ENCODE results near the gene LYPD5.
A peak's percentile ranks its signal among the peaks of the same experiment; 100 is the strongest.

Gene LYPD5

GRCh38 chr19:43752287-43752875 lies 49.9 kb downstream of the LYPD5 start:
- Histone ChIP-seq H4K91ac (ENCODE audit: low read depth, low read length) (peak overlapping the region; percentile 19), H3K79me1 (ENCODE audit: low read length) (peaks cover 32% of the 10 kb centered on the region), H3K4me2 (ENCODE audit: low read length) (peak overlapping the region; percentile 8), H2BK12ac (ENCODE audit: low read length) (peak overlapping the region; percentile 23), H3K4me1 (ENCODE audit: control insufficient read depth in 1 of 2, insufficient read depth in 2 of 2, low read length in 2 of 2) (peaks cover 17 to 27% of the 10 kb centered on the region in 2 experiments), H3K23ac (ENCODE audit: low read length) (no peak overlapping the region), H3K27me3 (ENCODE audit: insufficient read depth, low read length) (no peaks in the 10 kb centered on the region), H3K36me3 (ENCODE audit: control insufficient read depth in 1 of 2, insufficient read depth in 2 of 2, low read length in 2 of 2) (peaks cover 21 to 33% of the 10 kb centered on the region in 2 experiments), H2AFZ (ENCODE audit: insufficient read depth, low read length, poor library complexity) (no peak overlapping the region), H3K4me3 (ENCODE audit: low read depth, low read length) (no peak overlapping the region), H3K14ac (ENCODE audit: low read length) (peak overlapping the region; percentile 40), H3K4ac (ENCODE audit: low read depth, low read length) (no peak overlapping the region), H2AK5ac (ENCODE audit: low read length) (no peak overlapping the region), H3K79me2 (ENCODE audit: control insufficient read depth, insufficient read depth, low read length, poor library complexity) (peaks cover 10% of the 10 kb centered on the region), H2BK5ac (ENCODE audit: low read depth, low read length, poor library complexity) (peak overlapping the region; percentile 70), H2BK120ac (ENCODE audit: insufficient read depth, low read length, poor library complexity) (peak overlapping the region; percentile 9), H3K18ac (ENCODE audit: low read length) (no peak overlapping the region), H4K12ac (ENCODE audit: low read depth, low read length) (no peak overlapping the region), H3K9ac (ENCODE audit: low read length) (no peak overlapping the region), H4K8ac (ENCODE audit: low read depth, low read length) (no peak overlapping the region), H3K9me3 (ENCODE audit: insufficient read depth, low read depth, low read length) (no peaks in the 10 kb centered on the region), H3K27ac (ENCODE audit: low read depth, low read length) (peak overlapping the region; percentile 99)
- WGBS (ENCODE audit: extremely low coverage, insufficient coverage, insufficient read length) = no CpG with 5 or more reads among the region's 6 CpGs
- DNase-seq = no peak

- H3K27ac ChIP-seq (ENCODE audit: low read depth, low read length) = peak overlapping the region; percentile 99
- peak overlapping the region; percentile 62 for H4K91ac ChIP-seq (ENCODE audit: low read depth, low read length)
- WGBS (ENCODE audit: extremely low coverage, insufficient coverage, insufficient read length) = no CpG with 5 or more reads among the region's 4 CpGs
- H3K4me2 ChIP-seq (ENCODE audit: low read length) = no peak overlapping the region
- no peak for DNase-seq
- peak overlapping the region; percentile 62 for H3K14ac ChIP-seq (ENCODE audit: low read length)
- peak overlapping the region; percentile 65 for H3K4ac ChIP-seq (ENCODE audit: low read depth, low read length)
- no peak overlapping the region for H3K23ac ChIP-seq (ENCODE audit: low read length)
- no peak overlapping the region for H2AFZ ChIP-seq (ENCODE audit: insufficient read depth, low read length, poor library complexity)
- H4K12ac ChIP-seq (ENCODE audit: low read depth, low read length) = no peak overlapping the region
- peaks cover 29% of the 10 kb centered on the region for H3K79me1 ChIP-seq (ENCODE audit: low read length)
- H3K18ac ChIP-seq (ENCODE audit: low read length) = peak overlapping the region; percentile 72
- peak overlapping the region; percentile 70 for H2BK5ac ChIP-seq (ENCODE audit: low read depth, low read length, poor library complexity)
- peak overlapping the region; percentile 57 for H2BK120ac ChIP-seq (ENCODE audit: insufficient read depth, low read length, poor library complexity)
- H3K4me3 ChIP-seq (ENCODE audit: low read depth, low read length) = no peak overlapping the region
- H4K8ac ChIP-seq (ENCODE audit: low read depth, low read length) = peak overlapping the region; percentile 25
- peak overlapping the region; percentile 79 for H2BK12ac ChIP-seq (ENCODE audit: low read length)
- no peaks in the 10 kb centered on the region for H3K9me3 ChIP-seq (ENCODE audit: insufficient read depth, low read depth, low read length)
- no peaks in the 10 kb centered on the region for H3K27me3 ChIP-seq (ENCODE audit: insufficient read depth, low read length)
- H2AK5ac ChIP-seq (ENCODE audit: low read length) = peak overlapping the region; percentile 69
- peaks cover 10% of the 10 kb centered on the region for H3K79me2 ChIP-seq (ENCODE audit: control insufficient read depth, insufficient read depth, low read length, poor library complexity)
- H3K9ac ChIP-seq (ENCODE audit: low read length) = no peak overlapping the region
- peaks cover 28 to 41% of the 10 kb centered on the region in 2 experiments for H3K36me3 ChIP-seq (ENCODE audit: control insufficient read depth in 1 of 2, insufficient read depth in 2 of 2, low read length in 2 of 2)
- H3K4me1 ChIP-seq (ENCODE audit: control insufficient read depth in 1 of 2, insufficient read depth in 2 of 2, low read length in 2 of 2) = peaks cover 14 to 25% of the 10 kb centered on the region in 2 experiments
Observed at GRCh38 chr19:43751466-43752220, 50.6 kb downstream of the LYPD5 start.

GRCh38 chr19:43749898-43750297 lies 52.3 kb downstream of the LYPD5 start:
- peaks cover 6% of the 10 kb centered on the region for H3K79me2 ChIP-seq (ENCODE audit: control insufficient read depth, insufficient read depth, low read length, poor library complexity)
- H3K27ac ChIP-seq (ENCODE audit: low read depth, low read length) = no peak overlapping the region
- H2BK5ac ChIP-seq (ENCODE audit: low read depth, low read length, poor library complexity) = no peak overlapping the region
- H3K4ac ChIP-seq (ENCODE audit: low read depth, low read length) = no peak overlapping the region
- H2AFZ ChIP-seq (ENCODE audit: insufficient read depth, low read length, poor library complexity) = no peak overlapping the region
- no peak overlapping the region for H3K9ac ChIP-seq (ENCODE audit: low read length)
- WGBS (ENCODE audit: extremely low coverage, insufficient coverage, insufficient read length) = no CpG with 5 or more reads among the region's 1 CpG
- no peak overlapping the region for H3K23ac ChIP-seq (ENCODE audit: low read length)
- H4K8ac ChIP-seq (ENCODE audit: low read depth, low read length) = no peak overlapping the region
- no peak for DNase-seq
- H3K4me3 ChIP-seq (ENCODE audit: low read depth, low read length) = no peak overlapping the region
- no peak overlapping the region for H4K91ac ChIP-seq (ENCODE audit: low read depth, low read length)
- no peak overlapping the region for H3K14ac ChIP-seq (ENCODE audit: low read length)
- H3K9me3 ChIP-seq (ENCODE audit: insufficient read depth, low read depth, low read length) = no peaks in the 10 kb centered on the region
- H2AK5ac ChIP-seq (ENCODE audit: low read length) = no peak overlapping the region
- H3K4me1 ChIP-seq (ENCODE audit: control insufficient read depth in 1 of 2, insufficient read depth in 2 of 2, low read length in 2 of 2) = peaks cover 17 to 25% of the 10 kb centered on the region in 2 experiments
- H2BK12ac ChIP-seq (ENCODE audit: low read length) = no peak overlapping the region
- peaks cover 37 to 51% of the 10 kb centered on the region in 2 experiments for H3K36me3 ChIP-seq (ENCODE audit: control insufficient read depth in 1 of 2, insufficient read depth in 2 of 2, low read length in 2 of 2)
- H4K12ac ChIP-seq (ENCODE audit: low read depth, low read length) = no peak overlapping the region
- H2BK120ac ChIP-seq (ENCODE audit: insufficient read depth, low read length, poor library complexity) = no peak overlapping the region
- peaks cover 23% of the 10 kb centered on the region for H3K79me1 ChIP-seq (ENCODE audit: low read length)
- no peak overlapping the region for H3K4me2 ChIP-seq (ENCODE audit: low read length)
- H3K27me3 ChIP-seq (ENCODE audit: insufficient read depth, low read length) = no peaks in the 10 kb centered on the region
- H3K18ac ChIP-seq (ENCODE audit: low read length) = no peak overlapping the region

DNA sequence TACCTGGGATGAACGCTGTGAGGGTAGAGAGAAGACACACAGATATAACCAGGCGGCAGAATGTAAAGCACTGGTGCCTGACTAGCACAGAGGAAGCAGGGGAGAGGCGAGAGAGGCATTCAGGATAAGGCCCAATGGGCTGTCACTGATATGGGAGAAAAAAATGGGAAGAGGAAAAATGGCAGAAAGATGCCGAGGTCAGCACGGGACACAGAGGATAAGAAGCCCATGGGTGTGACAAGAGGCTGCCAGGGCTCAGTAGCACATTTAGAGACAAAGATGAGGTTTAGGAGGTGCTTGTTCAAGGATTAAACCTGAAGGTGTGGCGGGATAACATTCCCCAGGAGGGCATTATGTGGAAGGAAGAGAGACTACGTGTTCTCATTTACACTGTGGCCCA lies 53.1 kb downstream of the LYPD5 start:
- Histone ChIP-seq H2AK5ac (ENCODE audit: low read length) (no peak overlapping the region), H3K79me1 (ENCODE audit: low read length) (peaks cover 21% of the 10 kb centered on the region), H4K12ac (ENCODE audit: low read depth, low read length) (no peak overlapping the region), H3K4ac (ENCODE audit: low read depth, low read length) (no peak overlapping the region), H3K9me3 (ENCODE audit: insufficient read depth, low read depth, low read length) (no peaks in the 10 kb centered on the region), H2BK120ac (ENCODE audit: insufficient read depth, low read length, poor library complexity) (no peak overlapping the region), H3K4me3 (ENCODE audit: low read depth, low read length) (no peak overlapping the region), H3K36me3 (ENCODE audit: control insufficient read depth in 1 of 2, insufficient read depth in 2 of 2, low read length in 2 of 2) (peaks cover 40 to 53% of the 10 kb centered on the region in 2 experiments), H3K18ac (ENCODE audit: low read length) (peak overlapping the region; percentile 25), H3K9ac (ENCODE audit: low read length) (no peak overlapping the region), H2BK5ac (ENCODE audit: low read depth, low read length, poor library complexity) (peak overlapping the region; percentile 27), H2AFZ (ENCODE audit: insufficient read depth, low read length, poor library complexity) (no peak overlapping the region), H4K91ac (ENCODE audit: low read depth, low read length) (no peak overlapping the region), H3K27me3 (ENCODE audit: insufficient read depth, low read length) (no peaks in the 10 kb centered on the region), H3K23ac (ENCODE audit: low read length) (no peak overlapping the region), H3K4me2 (ENCODE audit: low read length) (no peak overlapping the region), H3K27ac (ENCODE audit: low read depth, low read length) (no peak overlapping the region), H4K8ac (ENCODE audit: low read depth, low read length) (no peak overlapping the region), H2BK12ac (ENCODE audit: low read length) (no peak overlapping the region), H3K4me1 (ENCODE audit: control insufficient read depth in 1 of 2, insufficient read depth in 2 of 2, low read length in 2 of 2) (peaks cover 20 to 28% of the 10 kb centered on the region in 2 experiments), H3K79me2 (ENCODE audit: control insufficient read depth, insufficient read depth, low read length, poor library complexity) (peaks cover 3% of the 10 kb centered on the region), H3K14ac (ENCODE audit: low read length) (no peak overlapping the region)
- DNase-seq = no peak
- no CpG with 5 or more reads among the region's 7 CpGs for WGBS (ENCODE audit: extremely low coverage, insufficient coverage, insufficient read length)

All from trophoblast cell (in vitro differentiated cells and primary cell).